ENCODE measurements around the gene AP1S2. TPM values are rescaled to one million over a fixed set of nuclear protein-coding genes. Genes with fewer than 3 reads are reported as not detected.

The AP1S2 gene
- total RNA-seq, 1 experiment from 2014 or later = 19.9 TPM

- ATAC-seq = peak; percentile 72
- Histone ChIP-seq H3K9ac (ENCODE audit: low read length) (no peak overlapping the region), H3K36me3 (ENCODE audit: control insufficient read depth in 1 of 2, insufficient read depth in 2 of 2, low read length in 2 of 2) (peaks cover 0 to 5% of the 10 kb centered on the region in 2 experiments; a peak in 1 of 4 replicates), H3K4me2 (ENCODE audit: low read length) (no peak overlapping the region), H3K9me3 (ENCODE audit: control insufficient read depth in 1 of 2, insufficient read depth in 1 of 2, low read depth in 1 of 2, low read length in 2 of 2) (no peaks in the 10 kb centered on the region), H3K9me2 (ENCODE audit: insufficient read depth) (no peaks in the 10 kb centered on the region), H2AFZ (ENCODE audit: low read depth, low read length, poor library complexity, severe bottlenecking) (no peak overlapping the region), H3K4me3 (replicated peaks in 1 of 2; ENCODE audit: low read depth in 1 of 2, low read length in 2 of 2) (no peak overlapping the region), H3K27me3 (ENCODE audit: insufficient read depth, low read length) (no peaks in the 10 kb centered on the region), H3K4me1 (ENCODE audit: control insufficient read depth in 1 of 2, insufficient read depth in 2 of 2, low read length in 2 of 2) (no peaks in the 10 kb centered on the region), H3K79me2 (ENCODE audit: insufficient read depth, low read length) (no peaks in the 10 kb centered on the region), H3K27ac (ENCODE audit: low read depth, low read length) (no peak overlapping the region), H4K20me1 (ENCODE audit: insufficient read depth) (no peaks in the 10 kb centered on the region)
- ChIA-PET RAD21 (ENCODE audit: low non-redundant PET in 1 of 2, low total read pairs in 2 of 2, uncharacterized antibody in 2 of 2, unreplicated experiment in 2 of 2) (interaction anchor here in 1 of 2 experiments (0.7 kb wide), 1 partner anchor 297 kb away, joined by 3 read pairs; no protein-coding TSS in a partner anchor), POLR2A (no interaction called here), CTCF (no interaction called here)
- intact Hi-C loops (cut with micrococcal nuclease) = no loop called here
- TF ChIP-seq CBX3 (IDR thresholded peaks at IDR 0.05; ENCODE audit: low read depth) (no peak), CTCF (IDR thresholded peaks at IDR 0.05 in 2 of 3, conservative IDR thresholded peaks at IDR 0.05 in 1 of 3; ENCODE audit: borderline replicate concordance in 1 of 3, insufficient read depth in 1 of 3, low read depth in 2 of 3, low read length in 2 of 3) (peak in 2 of 3 experiments; percentile 26 to 39; a peak in 2 of 6 replicates), RAD21 (IDR thresholded peaks at IDR 0.05; ENCODE audit: low read depth) (peak; percentile 30), EGR1 (IDR thresholded peaks at IDR 0.05; ENCODE audit: low read depth) (no peak), CEBPB (IDR thresholded peaks at IDR 0.05; ENCODE audit: low read depth) (no peak), MAX (IDR thresholded peaks at IDR 0.05) (no peak), POLR2AphosphoS5 (IDR thresholded peaks at IDR 0.05; ENCODE audit: low read depth, low read length) (no peak), ELF1 (IDR thresholded peaks at IDR 0.05; ENCODE audit: borderline replicate concordance, low read depth) (no peak), ZNF274 (IDR thresholded peaks at IDR 0.05; ENCODE audit: low read depth, low read length) (no peak), REST (IDR thresholded peaks at IDR 0.05; ENCODE audit: low read depth) (no peak)
- peak; percentile 3 for DNase-seq (ENCODE audit: low read depth, low spot score)
- no TSS peak for BruUV-seq (replicated peaks)
Measured at GRCh38 chrX:15815779-15816437, 38.7 kb downstream of the AP1S2 start.

Measured in HCT116 (cell line).